ENCODE results near the gene RBM33.

RBM33 gene

DNA sequence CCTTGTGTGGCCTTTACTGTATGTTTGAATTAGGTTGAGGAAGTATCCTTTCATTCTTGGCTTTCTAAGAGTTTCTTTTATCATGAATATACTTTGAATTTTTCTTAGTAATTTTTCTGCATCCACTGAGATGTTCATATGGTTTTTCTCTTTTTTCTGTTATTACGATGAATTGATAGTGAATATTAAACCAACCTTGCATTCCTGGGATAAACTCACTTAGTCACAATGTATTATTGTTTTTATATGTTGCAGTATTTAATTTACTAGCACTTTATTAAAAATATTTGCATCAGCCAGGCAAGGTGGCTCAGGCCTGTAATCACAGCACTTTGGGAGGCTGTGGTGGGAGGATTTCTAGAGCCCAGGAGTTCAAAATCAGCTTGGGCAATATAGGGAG is 15.3 kb upstream of the RBM33 start:
- DNase-seq (ENCODE audit: low read depth, low spot score): no peak

DNA sequence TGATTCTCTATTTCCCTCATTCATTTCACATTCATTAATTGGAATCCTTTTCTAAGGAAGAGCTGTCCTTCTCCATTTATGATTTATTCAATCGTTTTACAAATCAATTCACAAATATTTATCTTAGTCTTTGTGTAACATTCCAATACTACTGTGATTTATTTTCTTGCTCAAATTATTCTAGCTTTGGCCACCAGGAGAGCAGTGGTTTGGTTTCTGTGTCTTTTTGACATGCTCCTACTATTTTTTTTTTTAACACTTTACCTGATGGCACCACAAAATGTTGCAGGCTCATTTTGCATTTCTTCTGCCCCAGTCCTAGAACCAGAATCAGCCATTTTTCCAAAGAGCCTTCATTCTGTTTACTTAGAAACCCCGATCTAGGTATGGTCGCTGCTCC is 13.3 kb upstream of the RBM33 start:
- DNase-seq (ENCODE audit: low read depth, low spot score): no peak

DNA sequence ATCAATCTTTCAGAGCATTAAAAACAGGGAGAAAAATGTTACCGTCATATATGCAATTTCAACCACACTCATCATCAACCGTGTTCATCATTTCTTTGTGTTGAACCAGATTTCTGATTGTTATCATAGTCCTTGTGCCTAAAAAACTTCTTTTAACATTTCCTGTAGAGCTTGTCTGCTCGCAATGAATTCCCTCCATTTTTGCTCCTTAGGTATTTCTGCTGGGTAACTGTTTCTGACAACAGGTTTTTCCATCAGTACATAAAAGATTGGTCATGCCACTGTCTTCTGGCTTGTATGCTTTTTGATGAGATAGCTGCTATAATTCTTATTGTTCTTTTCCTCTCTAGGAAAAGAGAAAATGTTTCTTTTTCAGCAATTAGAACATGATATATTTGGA is 8.6 kb upstream of the RBM33 start:
- no peak for DNase-seq (ENCODE audit: low read depth, low spot score)

DNA sequence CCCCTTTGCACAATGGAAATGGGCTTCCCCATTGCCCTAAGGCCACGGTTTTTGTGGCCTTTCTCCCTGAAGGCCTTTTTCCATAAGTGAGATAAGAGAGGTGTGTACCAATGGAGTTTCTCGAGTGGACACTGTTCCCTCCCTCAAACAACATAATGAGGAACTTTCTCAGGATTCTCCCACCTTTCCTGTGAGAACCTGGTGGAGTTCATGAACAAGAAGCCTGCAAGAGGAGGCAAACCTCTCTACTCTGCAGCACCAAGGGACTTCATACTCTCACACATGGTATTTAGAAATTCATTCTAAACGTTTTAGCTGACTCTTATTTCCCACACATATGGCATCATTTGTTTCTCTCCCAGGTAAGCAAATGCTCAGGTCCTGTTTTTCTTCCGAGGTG is 7.3 kb upstream of the RBM33 start:
- no peak for DNase-seq (ENCODE audit: low read depth, low spot score)

DNA sequence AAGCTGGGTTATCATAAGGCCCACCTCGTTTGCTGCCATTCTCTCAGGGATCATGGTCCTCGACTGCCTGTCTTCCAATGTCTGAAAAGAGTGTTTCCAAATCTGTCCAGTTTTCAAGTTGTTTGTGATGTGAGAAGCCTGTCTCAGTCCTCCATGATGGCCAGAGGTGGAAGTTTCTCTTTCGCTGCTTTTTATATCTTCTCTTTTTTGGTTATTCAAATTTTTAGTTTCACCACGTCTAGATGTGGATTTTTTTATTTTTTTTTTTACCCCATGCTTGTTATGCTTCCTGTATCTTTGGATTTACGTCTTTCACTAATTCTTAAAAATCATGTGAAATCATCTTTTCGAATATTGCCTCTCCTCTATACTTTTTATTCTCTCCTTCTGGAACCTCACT is 6.1 kb upstream of the RBM33 start:
- no peak for DNase-seq (ENCODE audit: low read depth, low spot score)

DNA sequence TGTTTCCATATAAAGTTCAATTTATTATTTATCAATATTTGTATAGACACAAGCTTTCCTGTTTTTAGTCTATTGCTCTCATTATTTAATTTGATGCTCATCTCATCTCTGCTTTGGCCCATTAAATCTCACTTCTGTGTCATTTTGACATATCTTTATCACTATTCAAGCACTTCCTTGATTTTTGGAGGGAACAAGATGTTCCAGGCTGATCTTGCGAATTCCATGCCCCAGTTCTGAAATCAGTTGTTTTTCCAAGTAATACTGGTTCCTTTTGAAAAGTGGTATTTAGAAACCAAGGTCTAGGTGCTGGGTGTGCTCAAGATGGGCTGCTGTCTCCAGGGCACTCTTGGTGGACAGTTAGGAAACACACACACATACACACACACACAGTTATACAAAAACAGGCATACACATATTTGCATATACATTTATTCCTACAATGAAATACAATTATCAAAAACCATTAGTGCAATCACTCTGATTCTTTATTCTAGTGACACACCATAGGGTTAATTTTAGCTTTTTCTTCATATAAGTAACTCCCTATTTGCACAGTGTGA is 4.4 kb upstream of the RBM33 start:
- DNase-seq (ENCODE audit: low read depth, low spot score): no peak

DNA sequence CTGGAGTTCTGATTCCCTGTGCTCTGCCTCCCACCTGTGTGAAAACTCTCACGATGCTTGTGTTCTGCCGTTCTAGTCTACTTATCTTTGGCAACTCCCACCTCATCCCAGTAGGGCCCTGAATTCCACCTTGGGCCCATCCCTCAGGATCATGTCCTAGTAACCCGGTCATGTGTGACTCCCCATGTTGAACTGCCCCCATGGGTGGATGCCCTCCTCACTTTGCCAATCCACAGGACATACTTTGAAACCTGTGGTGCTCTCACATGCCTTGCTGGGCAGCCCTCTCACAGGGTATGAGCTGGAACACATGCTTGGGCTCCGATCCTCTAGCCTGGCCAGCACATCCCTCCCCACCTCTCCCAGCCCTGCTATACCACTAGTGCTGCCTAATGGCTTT is 3.8 kb upstream of the RBM33 start:
- no peak for DNase-seq (ENCODE audit: low read depth, low spot score)

DNA sequence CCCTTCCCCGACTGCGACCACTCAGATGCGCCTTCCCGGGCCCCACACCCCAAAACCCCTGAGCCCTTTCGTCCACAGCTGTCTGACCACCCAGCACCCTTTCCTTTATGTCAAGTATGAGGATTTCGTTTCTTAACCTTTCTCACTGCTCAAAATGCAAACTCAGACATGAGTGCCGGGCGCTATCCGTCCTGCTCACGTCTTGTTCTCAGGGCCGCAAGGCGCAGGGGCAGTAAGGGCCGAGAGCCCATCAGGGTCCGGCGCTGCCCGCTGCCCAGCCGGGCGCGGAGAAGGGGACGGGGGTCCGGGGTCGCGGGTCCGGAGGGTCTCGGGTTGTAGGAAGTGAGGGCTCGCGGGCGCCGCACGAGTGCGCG is 670 bp upstream of the RBM33 start:
- no peak for DNase-seq (ENCODE audit: low read depth, low spot score)

DNA sequence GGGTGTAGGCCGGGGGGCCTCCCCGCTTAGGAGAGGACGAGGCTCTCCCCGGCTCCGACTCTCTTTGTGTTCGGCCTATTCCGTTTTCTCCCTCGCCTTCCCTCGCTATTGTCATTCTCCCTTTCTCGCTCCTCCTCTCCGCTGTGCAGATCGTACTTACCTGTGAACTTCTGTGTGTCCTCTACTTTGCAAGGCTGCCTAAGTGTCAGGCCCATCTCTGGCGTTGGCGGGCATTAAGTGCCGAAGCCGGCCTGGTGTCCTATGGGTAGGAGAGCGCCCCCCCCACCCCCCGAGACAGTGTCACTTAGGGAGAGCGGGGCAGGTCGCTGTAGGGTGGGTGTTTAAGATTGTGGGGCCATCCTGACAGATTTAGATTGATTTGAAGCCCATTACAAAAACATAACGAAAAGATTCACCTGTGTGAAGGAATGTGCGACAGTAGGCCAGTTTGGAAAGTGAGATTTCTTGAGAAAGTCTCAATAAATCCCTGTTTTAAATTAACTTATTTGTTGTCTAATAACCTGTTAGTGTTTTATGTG is 579 bp downstream of the RBM33 start:
- DNase-seq (ENCODE audit: low read depth, low spot score): peak; percentile 52

DNA sequence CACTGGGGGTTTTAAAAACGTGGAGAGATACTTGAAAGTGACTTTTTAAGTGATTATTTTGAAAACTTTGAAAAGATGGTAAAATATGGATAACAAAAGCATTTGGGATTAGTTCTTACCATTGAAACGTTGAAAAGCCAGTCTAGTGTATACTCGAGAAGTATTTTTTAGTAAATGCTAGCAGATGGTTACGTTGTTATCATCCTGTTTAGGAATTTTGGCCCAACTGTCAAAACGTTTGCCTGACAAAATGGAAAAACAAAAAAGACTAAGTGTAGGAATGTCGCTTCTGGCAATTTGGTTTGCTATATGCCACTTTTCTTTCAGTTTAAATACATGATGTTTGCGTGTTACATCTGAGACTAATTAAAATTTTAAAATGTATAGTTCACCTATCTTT is 1.2 kb downstream of the RBM33 start:
- no peak for DNase-seq (ENCODE audit: low read depth, low spot score)

DNA sequence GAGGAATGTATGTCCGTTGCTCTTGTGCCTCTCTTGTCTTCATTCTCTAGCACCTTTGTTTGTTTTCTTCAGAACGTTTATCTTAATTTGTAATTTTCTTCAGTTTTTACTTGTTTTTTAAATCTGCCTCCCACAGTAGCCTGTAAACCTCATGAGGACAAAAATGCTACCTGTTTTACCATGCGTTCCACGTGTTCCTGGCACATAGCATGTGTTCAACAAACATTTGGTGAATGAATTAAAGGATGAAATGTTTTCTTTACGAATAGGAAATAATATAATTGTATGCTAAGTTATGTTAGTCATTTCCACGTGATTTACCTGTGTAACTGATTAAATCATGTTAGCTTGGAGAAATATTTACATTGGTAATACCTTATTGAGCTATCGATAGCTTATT is 2.2 kb downstream of the RBM33 start:
- DNase-seq (ENCODE audit: low read depth, low spot score): no peak

DNA sequence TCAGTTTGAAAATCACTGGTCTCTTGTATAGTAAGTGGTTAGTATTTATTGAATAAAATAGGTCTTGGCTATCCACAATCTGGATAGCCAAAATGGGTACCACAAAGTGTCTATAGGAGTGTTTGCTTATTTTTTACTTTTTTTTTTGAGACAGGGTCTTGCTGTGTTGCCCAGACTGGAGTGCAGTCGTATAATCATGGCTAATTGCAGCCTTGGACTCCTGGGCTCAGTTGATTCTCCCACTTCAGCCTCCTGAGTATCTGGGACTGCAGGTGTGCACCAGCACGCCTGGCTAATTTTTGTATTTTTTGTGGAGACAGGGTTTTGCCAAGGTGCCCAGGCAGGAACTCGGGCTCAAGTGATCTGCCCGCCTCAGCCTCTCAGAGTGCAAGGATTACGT is 2.8 kb downstream of the RBM33 start:
- DNase-seq (ENCODE audit: low read depth, low spot score): no peak

DNA sequence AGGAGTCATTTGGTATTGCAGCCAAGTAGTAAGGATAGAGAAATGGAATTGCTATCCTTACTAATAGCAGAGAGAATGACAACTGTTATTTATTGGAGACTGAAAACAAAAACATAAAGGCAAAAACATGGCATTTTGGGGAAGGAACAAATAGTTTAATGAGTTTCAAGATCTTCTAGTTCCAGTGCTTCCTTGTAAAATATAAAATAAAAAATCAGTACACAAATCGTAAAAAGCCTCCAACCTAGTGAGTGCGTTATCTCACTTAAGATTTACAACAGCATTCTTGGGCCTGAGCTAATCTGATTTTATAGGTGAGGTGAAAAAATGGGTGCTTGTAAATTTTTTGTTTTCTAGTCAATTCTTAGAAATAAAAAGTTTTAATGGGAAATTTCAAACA is 3.3 kb downstream of the RBM33 start:
- no peak for DNase-seq (ENCODE audit: low read depth, low spot score)

DNA sequence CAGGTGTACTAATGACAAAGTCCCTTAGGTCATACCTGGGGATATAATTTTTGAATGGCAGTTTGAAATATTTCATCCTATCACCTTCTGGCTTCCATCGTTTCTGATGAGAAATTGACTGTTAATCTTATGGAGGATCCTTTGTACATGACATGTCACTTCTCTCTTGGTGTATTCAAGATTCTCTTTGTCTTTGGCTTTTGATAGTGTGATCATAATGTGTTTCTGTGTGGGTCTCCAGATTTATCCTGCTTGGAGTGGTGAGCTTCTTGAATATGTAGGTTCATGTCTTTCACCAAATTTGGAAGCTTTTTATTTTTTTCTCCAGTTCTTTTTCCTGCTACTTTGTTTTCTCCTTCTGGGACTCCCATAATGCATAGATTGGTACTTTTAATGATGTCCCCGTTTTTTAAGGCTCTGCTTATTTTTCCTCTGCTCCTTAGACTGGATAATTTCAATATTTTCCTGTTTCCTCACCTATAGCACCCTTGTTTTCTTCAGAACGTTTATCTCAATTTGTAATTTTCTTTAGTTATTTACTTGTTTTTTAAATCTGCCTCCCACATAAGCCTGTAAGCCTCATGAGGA is 4.4 kb downstream of the RBM33 start:
- DNase-seq (ENCODE audit: low read depth, low spot score): no peak

DNA sequence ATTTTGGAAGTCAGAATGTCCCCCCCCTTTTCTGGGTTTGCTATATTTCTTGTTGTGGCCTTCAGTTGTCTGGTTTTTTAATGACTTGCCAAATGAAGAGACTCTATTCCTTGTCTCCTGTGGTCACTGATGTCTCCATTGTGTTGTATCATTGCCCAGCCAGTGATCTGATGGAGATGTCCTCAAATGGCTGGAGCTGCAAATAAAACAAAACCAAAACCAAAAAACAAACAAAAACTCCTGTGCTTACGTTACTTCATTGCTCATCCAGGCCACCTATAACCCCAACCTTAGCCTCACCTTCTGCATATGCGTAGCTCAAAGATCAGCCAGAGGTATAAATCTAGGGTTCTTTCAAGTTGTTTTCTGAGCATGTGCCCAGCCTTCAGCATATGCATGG is 5.1 kb downstream of the RBM33 start:
- DNase-seq (ENCODE audit: low read depth, low spot score): no peak

DNA sequence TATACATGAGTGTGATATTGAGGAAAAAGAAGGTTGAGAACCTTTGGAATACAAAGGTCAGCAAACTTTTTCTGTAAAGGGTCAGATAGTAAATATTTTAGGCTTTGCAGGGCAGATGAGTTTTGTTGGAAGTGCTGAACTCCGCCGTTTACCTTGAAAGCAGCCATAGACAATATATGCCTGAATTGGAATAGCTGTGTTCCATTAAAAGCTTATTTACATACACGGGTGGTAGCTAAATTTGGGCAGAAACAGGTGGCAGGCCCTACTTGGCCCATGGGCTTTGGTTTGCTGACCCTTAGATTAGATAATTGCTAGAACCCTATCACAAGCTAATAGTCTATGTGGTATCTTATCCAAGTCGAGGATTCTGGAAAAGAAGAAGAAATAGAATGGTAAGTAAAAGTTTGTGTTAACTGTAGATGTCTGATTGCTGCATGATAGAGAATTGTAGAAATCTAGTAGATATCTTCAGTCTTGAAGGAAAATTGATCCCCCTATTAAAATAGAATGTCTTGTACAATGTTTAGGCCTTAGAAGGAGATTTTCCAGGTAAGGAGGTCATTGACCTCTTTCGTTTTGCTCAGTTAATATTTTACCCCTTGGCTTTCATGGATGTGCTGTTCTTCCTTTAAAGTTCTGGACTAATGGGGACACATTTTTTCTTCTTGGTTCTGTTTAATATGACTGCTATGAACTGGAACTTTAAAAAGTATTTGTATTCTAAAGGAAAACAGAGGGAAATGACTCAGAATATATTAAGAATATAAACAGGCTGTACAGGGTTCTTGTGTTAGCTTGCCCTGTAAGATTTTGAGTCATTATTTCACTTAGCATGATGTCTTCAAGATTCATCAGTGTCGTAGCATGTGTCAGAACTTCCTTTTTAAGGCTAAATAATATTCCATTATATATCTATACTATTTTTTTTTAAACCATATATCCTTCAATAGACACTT is 8.0 kb downstream of the RBM33 start:
- DNase-seq (ENCODE audit: low read depth, low spot score): no peak

DNA sequence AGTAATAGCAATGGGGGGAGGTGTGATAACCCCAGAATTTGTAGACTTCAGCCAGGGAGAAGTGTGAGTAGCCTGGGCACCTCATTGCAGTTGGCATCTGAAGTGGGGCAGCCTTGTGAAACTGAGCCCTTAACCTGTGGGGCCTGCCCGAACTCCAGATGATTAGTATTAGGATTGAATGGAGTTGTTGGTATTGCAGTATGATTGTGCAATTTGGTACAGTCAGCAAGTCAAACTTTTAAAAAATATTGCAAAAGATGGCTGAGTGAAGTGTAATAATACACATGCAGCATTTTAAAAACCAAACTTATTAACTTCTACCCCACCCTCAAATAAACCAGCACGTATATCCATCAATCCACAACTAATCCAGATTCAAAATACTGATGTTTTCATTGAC is 9.3 kb downstream of the RBM33 start:
- no peak for DNase-seq (ENCODE audit: low read depth, low spot score)

DNA sequence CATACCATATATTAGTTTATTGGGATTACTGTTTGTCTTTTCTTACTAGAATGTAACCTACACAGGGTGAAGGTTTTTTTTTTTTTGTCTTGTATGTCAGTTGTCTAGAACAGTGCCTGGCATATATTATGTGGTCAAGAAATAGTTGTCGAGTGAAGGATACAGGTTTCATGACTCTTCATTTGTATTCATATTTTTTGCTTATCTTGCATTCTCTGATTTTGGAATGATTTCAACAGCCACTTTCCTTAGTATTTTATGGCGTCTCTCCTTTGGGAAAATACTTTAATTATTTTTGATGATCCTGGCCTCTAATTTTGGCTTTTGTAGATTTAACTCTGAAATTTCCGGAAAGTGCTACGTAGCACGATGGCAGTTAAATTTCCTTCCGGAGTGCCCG is 12.4 kb downstream of the RBM33 start:
- DNase-seq (ENCODE audit: low read depth, low spot score): no peak

DNA sequence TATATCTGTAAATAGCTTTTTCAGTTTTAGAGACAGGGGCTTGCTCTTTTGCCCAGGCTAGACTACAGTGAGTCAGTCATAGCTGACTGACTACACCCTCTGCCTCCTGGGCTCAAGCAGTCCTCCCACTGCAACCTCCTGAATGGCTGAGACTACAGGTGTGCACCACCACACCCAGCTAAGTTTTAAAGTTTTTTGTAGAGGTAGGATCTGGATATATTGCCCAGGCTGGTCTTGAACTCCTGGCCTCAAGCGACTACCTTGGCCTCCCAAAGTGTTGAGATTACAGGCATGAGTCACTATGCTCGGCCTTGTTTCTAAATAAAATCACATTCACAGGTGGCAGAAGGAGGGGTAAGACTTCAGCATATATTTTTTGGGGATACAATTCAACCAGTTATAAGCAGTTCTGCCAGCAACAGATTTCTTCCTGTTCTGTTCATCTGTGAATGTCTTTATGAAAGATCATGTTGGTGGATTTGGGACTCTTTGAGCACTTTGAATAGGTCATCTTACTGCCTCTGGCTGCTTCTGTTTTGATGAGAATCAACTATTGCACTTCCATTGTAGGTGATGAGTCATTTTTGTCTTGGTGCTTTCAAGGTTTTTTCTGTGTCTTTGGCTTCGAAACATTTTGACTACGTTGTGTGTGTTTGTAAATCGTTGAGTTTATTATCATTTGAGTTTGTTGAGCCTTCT is 15.7 kb downstream of the RBM33 start:
- DNase-seq (ENCODE audit: low read depth, low spot score): no peak

DNA sequence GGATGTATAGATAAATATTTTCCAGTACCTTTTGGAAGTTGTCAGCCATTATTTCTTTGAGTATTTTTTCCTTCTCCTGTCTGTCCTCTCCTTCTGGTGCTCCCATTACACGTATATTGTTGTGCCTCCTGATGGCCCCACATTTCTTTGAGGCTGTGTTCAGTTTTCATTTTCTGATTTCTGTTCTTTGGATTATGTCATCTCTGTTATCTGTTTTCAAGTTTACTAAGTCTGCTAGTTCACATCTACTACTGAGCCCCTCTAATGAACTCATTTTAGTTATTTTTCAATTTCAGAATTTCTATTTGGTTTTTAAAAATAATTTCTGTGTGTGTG is 16.3 kb downstream of the RBM33 start:
- no peak for DNase-seq (ENCODE audit: low read depth, low spot score)

DNA sequence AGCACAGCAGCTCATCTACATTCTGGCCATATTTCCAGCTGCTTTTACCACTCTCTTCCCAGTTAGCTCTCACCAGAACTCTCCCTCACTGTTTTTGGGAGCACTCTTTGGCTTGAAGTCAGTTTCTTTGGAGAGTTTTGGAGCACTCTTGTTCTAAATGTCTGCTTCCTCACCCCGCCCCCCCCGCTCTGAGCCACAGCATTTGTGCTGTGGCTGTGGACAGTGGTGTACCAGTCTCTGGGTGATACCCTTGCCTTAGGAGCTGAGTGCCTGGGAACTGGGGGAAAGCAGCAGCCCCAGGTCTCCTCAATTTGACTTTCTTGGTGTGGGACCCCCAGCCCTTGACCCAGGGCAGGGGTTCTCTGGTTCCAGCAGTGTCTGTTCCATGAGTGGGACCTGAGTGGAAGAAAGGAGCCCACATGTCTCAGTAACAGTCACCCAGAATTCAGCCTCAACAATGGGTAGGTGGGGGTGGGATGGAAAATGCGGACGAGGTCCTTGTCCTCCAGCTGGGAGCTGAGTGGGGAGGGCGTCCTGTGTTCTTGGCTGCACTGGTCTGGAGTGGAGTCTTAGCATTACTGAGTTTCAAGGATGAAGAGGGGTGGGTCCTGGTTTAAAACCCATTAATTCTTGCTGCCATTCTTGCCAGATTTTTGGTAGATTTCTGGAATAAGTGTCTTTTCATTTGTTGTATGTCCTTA is 18.0 kb downstream of the RBM33 start:
- DNase-seq (ENCODE audit: low read depth, low spot score): no peak

DNA sequence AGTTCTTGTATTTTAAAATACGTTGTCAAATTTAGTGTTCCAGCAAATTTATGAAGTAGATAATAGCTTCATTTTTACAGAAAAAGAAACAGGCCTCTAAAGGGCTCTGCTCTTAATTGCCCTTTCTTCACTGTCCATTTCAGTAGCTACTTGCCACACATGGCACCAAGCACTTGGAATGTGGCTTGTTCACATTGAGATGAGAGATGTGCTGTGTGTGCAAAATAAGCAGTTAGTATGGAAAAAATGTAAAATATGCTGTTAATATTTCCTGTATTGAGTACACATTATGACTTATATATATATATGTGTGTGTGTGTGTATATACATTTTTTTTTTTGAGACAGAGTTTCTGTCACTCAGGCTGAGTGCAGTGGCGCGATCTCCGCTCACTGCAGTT is 19.5 kb downstream of the RBM33 start:
- no peak for DNase-seq (ENCODE audit: low read depth, low spot score)
